Adrenal gland (tissue), 5 donors: ENCODE results near the gene EEF1G.

ENCODE experiments used
- CTCF ChIP-seq, 6 experiments: fragments of 450-650 bp in 4 of 6; fragments of 200-600 bp in 2 of 6; sonication (generic) in 1 of 6; IDR thresholded peaks; 1 replicate in 5 of 6; 2 replicates in 1 of 6; pipeline versions ENCODE4 v1.5.1 to v1.8.0; 2016 to 2021; ENCODE audit warnings: antibody characterized with exemption in 6 of 6, mild to moderate bottlenecking in 2 of 6, moderate library complexity in 1 of 6
- POLR2A ChIP-seq, 2 donors: fragments of 450-650 bp; IDR thresholded peaks; one replicate each; pipeline ENCODE4 v1.6.1; 2017; ENCODE audit warnings: antibody characterized with exemption in 2 of 2, mild to moderate bottlenecking in 2 of 2, moderate library complexity in 1 of 2
- donor health status: DM: no; HTN: no; CAD: no.

DNA sequence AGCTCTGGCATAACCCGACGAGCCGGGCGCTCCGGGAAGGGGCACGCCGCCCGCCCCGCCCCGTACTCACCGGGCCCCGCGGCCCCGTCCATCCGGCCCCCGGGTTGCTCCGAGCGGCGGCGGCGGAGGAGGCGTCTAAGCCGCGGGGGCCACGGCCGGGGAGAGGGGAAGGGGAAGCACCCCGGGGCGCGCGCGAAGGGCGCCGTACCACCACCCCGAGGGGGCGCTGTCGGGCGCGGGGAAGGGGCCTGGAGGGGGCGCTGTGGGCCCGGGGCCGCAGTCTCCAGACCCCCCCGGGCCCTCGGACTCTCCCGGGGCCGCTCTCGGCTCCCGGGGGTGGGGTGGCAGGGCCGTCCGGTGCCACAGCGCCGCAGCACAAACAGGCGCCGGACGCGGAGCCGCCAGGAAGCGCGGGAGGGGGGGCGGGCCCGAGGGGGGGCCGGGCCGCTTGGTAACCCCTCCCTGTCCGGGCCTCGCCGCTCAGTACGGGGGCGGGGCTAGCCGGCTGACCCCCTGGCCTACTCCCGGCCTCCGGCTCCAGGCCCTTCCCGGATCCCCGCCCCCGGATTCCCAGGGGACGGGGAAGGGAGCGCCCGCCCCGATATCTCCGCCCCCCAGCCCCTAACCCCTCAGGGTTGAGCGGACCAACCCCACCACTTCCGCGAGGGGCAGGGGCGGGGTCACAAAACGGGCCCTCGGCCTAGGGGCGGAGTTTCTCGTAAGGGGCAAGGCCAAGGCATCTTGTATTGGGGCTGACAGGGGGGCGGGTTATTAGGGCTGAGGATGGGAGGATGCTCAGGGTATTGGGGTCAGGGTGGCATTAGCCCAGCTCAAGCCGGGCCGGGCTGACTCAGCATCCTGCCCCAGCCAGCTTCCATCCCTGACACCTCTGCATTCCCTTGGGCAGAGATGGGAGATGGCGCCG lies 38.9 kb upstream of the EEF1G start, which contains the start of the genes EML3 and ROM1:
- TF ChIP-seq POLR2A (IDR thresholded peaks at IDR 0.05) (peak in 1 of 2 donors; percentile 21), CTCF (IDR thresholded peaks at IDR 0.05) (peak; percentile 25 to 91 (median 66))
